Activated CD4-positive, alpha-beta T cell treated with anti-CD3 and anti-CD28 coated beads, Interleukin-2, amount 50 U/mL, for 48 hours (primary cell): ENCODE data around the gene PYGB.
"Not testable (repeated sequence)": the region's sequence is repeated elsewhere in the genome, so short reads cannot be mapped to it uniquely, and the experiment has no call there.

Experiments used
- DNase-seq, 2 experiments: peaks; one replicate each; pipeline ENCODE4 v3.0.0-alpha.2; 2020

The PYGB gene

DNA sequence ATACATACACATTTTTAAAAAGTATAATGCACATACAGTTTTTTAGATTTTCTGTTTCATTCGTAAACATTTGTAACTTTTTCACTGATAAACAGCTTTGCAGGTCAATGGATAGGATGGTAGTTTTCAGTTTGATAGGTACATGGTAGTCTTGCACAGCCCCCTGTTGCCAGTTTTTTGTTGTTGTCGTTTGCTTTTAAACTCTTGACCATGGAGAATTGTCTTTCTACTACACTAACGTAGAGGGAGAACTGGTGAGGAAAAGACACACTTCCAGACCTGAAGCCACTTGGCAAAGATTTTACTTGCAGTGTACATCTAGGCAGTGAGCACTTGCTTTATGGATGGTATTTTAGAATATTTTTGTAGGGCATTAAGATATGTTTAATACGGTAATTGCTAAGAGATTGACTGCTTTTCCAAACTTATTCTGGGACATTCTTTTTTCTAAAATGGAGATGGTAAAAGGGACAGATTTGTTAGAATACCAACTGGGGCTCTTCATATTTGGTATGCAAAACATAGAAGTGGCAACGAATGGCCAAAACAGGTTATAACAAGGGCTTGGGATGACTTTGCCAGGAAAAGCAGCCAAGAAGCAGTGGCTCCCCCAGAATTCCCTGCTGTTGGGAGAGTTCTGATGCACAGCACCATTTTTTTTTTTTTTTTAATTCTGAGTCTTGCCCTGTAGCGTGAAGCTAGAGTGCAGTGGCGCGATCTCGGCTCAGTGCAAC is 1.5 kb downstream of the PYGB start:
- no peak for DNase-seq

DNA sequence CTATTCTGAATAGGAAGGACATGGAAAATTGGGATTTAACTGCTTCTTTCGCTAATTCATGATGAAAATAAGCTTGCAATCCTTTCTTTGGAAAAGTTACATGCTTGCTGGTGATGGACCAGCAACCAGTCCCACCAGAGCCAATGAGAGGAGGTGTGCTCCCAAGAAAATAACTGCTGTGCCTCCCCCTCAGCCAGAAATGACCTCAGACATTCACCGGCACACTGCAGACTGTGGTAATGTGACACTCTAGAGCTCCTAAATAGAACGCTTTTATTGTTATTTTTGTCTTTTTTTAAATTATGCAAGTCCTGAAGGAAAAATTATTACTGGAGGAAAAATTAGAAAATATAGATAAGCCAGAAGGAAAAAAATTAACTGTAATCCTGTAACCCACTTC is 2.6 kb downstream of the PYGB start:
- DNase-seq: no peak

DNA sequence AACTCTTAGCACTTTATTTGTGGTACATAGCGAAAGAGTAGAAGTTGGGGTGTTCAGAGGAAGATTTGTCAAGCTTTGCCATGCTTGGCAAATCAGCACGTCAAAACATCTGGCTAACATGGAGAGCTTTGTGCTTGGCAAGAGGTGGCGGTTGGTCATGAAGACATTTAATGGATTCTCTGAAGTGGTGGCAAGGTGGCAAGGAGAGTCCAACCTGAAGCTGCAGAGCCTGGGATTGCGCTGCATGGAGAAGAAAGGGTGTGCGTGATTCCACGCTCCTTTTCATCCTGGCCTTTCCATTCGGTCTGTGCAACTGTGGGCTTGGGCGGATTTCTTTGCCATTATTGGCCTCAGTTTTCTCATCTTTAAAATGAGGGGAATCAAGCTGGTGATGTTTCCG is 3.1 kb downstream of the PYGB start:
- no peak for DNase-seq

DNA sequence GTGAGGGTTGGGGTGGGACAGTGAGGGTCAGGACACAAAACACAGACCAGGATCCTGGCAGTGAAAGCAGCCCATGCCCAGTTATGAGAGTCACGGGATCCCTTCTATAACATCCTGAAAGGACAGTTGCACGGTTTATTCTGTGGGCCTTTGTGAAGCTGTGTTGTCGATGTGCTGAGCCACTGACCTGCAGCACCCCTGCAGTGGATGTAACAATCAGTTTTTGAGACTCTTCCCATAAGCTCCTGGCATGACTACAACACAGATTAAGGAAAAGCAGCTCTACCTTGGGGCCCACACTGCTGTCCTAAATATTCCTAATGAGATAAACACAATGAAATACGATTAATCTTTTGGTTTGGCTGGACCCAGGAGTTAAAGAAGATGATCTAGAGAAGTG is 3.7 kb downstream of the PYGB start:
- DNase-seq: no peak

DNA sequence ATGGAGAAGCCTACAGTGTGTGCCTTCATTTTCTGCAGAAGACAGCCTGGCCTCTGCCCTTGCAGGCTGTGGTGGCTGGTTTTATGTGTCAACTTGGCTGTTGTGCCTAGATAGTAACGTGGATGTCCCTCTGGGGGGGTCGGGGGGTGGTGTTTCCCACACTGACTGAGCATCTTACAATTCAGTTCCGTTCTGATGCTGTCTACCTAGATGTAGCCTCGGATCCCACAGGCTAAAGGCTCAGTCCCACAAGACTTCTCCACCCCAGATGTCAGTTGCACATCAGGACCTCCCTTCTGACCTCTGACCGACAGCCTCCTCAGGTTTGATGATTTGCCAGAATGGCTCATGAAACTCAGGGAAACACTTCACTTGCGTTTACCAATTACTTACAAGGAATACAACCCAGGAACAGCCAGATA is 4.4 kb downstream of the PYGB start:
- DNase-seq: no peak

DNA sequence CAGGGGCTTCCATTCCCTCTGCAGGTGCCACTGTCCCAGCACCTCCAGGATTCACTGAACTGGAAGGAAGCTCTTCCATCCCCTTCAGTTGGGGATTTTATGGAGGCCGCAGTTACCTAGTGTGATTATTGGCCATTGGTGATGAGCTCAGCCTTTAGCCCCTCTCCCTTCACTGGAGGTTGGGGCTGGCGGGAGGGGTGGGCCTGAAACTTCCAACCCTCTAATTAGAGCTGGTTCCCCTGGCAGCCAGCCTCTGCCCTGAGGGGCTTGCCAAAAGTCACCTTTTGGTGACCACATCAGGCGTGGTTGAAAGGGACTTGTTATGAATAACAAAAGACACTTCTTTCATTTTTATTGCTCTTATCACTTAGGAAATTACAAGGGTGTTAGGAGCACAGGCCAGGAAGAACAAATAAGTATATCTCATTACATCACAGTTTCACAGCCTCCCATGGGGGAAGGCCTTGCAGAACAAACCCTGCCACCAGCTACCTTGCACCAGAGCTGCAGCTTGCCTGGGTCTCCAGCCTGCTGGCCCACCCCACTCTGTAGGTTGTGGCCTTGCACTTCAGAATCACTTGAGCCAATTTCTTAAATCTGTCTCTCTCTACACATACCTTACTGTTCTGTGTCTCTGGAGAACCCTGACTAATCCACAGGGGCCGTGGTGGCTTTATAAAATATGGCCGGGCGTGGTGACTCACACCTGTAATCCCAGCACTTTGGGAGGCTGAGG is 5.0 kb downstream of the PYGB start:
- no peak for DNase-seq

DNA sequence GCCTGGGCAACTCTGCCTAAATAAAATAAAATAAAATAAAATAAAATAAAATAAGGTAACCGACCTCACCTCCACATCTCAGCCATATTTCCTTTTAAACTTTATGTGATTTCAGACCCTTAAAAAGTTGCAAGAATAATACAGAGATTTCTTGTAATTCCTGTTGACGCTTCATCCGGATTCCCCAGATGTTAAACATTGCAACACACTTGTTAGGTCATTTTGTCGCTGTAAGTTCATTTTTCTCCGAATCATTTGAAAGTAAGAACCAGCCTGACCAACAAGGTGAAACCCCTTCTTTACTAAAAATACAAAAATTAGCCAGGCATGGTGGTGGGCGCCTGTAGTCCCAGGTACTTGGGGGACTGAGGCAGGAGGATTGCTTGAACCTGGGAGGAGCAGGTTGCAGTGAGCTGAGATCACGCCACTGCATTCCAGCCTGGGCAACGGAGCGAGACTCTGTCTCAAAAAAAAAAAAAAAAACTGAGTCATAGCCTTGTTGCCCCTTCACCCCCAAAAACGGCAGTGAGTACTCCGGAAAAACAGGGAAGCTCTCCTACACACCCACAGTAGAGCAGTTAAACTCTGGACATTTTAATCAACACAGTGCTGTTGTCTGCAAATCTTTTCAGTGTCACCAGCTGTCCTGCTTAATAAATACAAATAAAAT is 5.9 kb downstream of the PYGB start:
- no peak for DNase-seq

DNA sequence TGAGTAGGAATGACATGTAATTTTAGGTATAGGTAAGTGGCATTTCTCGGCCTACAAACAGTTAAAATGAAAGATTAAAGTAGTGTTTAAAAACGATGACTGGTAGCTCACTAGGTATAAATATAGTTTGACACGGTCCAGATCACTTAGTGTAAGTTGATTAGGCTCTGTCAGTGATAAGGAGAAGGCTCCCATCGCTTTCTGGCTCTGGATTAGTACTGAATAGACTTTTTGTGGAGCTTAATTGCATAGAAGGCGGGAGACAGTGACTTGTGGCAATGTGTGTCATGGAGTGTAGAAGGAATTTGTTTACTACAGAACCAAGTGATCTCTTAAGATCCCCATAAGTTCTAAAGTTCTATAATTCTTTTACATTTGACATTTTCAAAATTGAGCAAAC is 6.7 kb downstream of the PYGB start:
- no peak for DNase-seq

DNA sequence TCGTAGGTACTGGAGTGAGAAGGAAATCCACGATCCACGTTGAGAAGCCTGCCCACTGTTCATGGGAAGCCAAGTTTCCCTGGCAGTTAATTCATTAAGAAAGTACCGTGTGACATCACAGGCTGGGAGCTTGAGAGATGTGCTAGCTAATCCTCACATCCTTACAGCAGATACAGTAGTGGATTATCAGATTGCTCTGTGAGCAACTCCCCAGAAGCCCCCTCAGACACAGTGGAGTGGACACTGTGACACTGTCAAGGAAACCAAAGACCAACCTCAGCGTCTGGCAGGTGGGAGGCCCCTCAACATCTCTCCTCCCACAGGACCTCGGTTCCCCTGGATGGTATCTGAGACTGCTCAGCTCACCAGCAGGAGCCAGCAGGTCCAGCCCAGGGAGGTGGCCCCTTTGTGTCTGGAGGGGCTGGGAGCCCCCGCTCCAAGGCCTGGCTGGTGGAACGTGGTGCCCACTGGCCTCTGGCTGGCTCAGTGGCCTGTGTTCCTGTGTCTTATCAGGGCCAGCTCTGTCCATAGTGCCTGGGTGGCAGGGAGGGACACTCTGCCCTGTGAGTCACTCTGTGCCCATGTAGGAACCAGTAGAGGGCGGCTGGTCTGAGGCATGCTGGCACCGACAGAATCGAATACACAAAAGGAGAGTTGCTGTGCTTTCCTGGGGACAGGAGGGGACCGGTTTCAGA is 7.2 kb downstream of the PYGB start:
- DNase-seq: no peak

DNA sequence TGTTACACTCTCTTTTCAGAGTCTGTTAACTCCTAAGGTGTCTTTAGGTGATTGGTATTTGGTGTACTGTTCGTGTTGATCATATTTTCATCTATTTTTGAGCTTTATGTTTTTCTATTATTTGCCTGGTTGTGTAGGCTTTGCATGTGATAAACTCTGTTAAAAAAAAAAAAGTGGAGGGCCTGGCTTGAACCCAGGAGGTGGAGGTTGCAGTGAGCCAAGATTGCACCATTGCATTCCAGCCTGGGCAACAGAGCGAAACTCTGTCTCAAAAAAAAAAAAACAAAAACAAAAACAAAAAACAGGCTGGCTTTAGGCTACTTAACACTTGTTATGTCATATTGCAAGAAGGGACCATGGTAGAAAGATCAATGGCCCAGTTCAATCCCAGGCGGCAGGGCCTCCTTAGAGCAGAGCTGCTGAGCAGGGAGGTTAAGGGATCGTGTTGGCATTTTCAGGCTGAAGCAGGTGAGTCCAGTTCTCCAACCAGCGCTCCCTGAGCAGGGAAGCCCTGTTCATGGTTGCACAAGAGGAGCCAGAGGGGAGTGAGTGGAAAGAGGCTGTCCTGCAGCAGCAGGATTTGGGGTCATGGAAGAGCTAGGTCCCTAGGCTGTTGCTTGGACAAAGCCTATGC is 8.5 kb downstream of the PYGB start:
- no peak for DNase-seq

DNA sequence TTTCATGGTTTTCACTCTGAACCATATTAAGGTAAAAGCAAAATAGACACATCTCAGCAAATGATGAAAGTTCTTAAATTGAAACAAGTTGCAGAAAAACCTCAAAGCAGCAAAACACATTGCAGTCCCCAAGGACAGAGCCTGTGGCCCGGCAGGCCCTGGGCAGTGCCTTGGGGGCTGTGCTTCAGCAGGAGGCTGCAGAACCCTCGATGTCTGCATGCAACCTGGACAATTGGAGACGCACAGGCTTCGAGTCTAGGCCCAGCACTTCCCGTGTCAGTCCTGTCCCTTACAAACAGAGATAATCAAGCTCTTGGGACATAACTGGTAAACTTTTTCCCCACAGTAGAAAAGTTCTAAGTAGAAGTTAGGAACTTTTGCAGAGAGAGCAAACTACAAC is 9.2 kb downstream of the PYGB start:
- DNase-seq: no peak

DNA sequence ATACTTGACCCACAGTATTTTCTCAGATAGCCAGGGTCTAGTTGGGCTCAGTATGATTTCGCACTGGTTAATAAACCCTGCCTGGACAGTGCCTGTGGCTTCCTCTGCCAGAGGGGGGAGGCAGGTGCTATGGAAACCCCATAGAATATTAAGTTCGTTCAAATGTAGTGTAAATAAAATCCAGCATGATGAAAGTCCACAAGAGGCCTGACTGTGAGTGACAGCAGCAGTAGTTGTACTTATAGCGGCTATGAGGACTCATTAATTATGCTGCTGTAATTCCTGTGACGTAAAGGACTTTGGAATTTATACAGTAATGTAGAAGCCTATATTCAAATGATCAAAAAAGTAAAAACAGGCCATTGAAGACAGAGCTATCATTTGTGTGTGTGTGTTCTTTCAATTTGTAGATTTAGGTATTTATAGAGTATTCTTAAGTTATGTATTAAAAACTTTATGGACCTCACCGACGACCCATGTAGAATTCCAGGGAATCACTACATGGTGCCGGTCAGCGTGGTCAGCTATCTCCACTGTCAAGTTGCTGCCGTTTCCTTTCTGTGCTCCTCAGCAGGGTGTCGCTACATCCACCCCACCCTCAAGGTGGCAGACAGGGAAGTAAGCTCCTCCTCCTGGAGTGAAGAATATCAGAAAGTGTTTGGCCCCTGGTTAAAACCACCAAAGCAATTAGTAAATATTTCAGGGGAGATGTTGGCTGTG is 10.0 kb downstream of the PYGB start:
- DNase-seq: no peak

DNA sequence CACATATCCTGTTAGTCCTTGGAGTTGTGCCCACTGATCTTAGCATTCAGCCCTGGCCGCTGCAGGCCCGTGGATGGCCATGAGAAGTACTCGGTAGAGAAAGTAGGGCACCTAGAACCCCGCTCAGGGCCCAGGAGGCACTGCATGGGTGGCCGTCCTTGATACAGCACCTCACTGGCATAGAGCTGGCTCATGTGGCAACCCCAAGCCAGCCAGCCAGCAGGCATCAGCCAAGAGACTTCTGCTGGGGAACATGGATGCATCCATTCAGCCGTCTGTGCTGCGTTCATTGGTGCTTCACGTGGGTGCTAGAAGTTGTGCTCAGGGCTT is 10.6 kb downstream of the PYGB start:
- DNase-seq: no peak

DNA sequence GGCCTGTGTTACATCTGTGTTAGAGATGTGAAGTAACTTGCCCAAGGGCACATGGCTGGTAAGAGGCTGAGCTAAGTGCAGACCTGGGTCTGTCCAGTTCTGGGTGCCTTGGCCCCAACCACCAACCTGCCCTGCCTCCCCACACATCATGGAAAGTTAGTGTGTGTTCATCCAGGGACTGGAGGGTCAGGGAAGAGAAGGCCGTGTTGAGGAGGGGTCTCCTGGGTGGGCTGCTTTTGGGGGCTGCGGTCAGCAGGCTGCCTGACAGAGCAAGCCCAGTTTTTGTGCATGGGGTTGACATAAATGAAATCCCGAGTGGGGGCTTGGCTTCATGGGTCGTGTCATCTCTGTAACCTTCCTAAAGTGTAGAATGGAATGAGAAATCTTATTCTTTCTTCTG is 10.9 kb downstream of the PYGB start:
- no peak for DNase-seq

DNA sequence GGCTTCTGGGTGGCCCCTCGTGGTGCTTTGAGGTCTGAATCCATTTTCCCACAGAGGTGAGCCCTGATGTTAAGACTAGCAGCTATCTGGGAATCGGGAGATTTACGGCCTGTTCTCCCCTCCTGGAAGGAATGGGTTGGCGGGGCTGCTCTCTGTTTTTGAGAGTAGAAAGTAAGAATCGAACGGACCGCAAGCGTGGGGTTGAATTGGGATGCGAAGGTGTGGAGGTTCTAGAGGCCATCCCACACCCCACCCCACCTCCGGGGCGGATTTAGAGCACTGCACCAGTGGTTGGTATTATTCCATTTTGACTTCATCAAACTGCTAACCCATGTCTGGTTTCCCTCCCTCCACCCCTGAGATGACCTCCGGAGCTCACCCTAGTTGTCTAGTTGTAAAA is 11.5 kb downstream of the PYGB start:
- DNase-seq: no peak

DNA sequence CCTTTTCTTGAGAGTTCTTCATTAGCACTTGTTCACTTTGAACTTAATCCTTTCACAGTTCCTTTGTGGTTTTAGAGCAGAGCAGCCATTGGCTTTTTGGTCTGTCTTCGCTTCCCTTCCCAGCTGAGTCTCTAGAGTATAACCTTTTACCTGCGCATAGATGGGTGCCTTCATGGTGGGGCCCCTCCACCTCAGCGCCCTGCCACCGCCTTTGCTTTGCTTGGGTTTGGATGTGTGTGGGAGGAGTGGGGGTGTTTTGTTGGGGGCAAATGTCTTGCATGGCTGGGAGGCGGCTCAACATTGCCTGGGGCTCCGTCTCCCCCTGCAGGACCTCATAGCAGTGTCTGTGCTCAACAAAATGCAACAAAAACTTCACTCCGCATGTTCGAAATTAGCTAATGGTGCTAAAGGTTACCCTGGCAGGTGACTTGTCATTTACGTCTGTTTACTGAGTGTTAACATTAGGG is 11.9 kb downstream of the PYGB start:
- no peak for DNase-seq

DNA sequence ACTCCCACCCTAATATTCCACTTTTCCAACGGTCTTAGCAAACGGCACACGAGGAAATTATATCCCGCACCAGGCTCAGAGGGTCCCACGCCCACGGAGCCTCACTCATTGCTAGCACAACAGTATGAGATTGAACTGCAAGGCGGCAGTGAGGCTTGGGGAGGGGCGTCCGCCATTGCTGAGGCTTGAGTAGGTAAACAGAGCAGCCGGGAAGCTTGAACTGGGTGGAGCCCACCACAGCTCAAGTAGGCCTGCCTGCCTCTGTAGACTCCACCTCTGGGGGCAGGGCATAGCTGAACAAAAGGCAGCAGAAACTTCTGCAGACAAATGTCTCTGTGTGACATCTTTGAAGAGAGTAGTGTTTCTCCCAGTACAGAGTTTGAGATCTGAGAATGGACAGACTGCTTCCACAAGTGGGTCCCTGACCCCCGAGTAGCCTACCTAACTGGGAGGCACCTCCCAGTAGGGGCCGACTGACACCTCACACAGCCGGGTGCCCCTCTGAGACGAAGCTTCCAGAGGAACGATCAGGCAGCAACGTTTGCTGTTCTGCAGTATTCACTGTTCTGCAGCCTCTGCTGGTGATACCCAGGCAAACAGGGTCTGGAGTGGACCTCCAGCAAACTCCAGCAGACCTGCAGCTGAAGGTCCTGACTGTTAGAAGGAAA is 13.0 kb downstream of the PYGB start:
- not testable (repeated sequence) for DNase-seq

DNA sequence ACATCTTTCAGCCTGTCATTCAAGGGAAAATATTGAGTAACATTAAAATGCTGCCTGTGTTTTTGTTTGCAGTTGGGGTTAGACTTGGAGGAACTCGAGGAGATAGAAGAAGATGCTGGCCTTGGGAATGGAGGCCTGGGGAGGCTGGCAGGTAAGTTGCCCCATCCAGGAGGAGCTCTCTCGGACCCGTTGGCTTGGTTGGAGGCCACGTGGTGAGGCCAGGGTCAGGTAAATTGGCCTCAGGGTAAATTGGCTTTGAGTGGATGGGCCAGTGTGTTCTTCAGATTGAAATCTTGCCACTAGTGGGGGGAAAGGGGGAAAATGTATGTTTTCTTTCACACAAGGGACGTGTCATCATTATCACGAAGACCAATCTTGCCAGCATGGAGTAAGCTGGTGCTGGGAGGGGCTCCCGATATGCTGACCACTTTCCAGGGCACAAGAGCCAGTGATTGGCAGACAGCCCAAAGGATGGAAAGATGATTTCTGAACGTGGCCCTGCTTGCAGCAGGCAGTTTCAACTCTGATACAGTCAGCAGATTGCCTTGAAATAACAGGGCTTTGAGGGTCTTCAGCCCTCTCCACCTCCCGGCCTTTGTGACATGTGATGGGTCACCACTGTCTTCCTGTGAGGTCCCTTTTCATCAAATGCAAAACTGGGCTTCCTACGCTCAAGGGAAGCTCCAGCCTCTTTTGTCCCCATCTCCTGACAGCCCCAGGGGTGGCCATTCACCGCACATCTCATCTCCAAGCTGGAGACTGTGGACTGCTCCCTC is 21.4 kb downstream of the PYGB start:
- no peak for DNase-seq

DNA sequence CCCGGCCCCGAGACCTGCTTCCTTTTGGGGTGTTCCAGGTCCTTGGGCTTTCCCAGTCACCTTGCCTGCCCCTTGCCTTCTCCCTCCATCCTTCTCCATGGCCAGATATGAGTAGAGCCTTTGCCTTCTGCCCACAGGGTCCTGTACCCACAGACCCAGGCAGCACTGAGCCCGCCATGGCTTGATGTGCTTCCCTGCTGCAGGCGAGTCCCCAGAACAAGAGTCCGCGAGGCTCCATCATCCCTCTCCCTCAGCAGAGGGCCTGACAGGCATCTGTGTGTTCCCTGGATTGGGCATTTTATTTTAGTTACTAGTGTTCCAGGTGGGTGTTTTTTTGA is 21.9 kb downstream of the PYGB start:
- DNase-seq: no peak

DNA sequence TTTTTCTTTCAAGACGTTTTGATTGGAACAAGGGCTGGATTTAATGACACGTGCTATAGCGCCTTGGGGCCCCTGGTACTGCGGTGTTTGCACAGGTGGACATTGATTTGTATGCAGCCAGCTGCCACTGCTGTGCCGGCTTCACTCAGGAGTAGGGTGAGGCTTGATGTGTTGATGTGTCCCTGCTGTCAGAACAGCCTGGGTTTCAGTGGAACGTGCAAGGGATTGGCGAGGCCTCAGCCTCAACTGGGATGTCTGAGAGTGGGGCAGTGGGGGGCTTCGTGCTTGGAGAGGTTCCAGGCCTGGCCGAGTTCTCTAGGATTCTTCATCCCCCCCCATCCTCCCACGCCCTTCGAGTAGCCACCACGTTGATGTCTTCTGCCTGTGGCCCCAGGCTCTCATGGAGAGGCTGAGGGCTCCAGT is 23.0 kb downstream of the PYGB start:
- no peak for DNase-seq
